H54 (cell line): ENCODE measurements around the gene LPP.
"Not testable (repeated sequence)": the region's sequence is repeated elsewhere in the genome, so short reads cannot be mapped to it uniquely, and the experiment has no call there.

ENCODE experiments used
- DNase-seq: peaks from one replicate; pipeline ENCODE4 v3.0.0; 2011; ENCODE audit warnings: low spot score, mixed read lengths; ENCODE audit not compliant: insufficient read length
- FAIRE-seq: peaks from 3 replicates; lab custom pipeline; 2011; peaks lifted over from hg19 to GRCh38; lab: Jason Lieb, UNC
- POLR2A ChIP-seq: IDR thresholded peaks from 2 replicates; pipeline ENCODE4 v1.6.1; 2011; ENCODE audit warnings: low read depth, mild to moderate bottlenecking, low read length

Gene LPP

GRCh38 chr3:188421151-188421821, 267.3 kb downstream of the LPP start:
- DNase-seq (no peak), FAIRE-seq (peak; percentile 95)
- TF ChIP-seq POLR2A = no peak

- TF ChIP-seq POLR2A = no peak
- FAIRE-seq (no peak), DNase-seq (no peak)
These were observed 268.0 kb downstream of the LPP start for GRCh38 chr3:188421836-188422540.

DNA sequence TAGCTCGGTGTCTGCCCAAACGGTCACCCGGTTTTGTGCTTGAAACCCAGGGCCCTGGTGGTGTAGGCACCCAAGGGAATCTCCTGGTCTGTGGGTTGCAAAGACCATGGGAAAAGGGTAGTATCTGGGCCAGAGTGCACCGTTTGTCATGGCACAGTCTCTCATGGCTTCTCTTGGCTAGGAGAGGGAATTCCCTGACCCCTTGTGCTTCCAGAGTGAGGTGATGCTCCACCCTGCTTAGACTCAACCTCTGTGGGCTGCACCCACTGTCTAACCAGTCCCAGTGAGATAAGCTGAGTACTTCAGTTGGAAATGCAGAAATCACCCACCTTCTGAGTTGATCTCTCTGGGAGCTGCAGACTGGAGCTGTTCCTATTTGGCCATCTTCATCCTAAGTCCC, 274.0 kb downstream of the LPP start:
- not testable (repeated sequence) for DNase-seq

GRCh38 chr3:188431040-188431439, 277.1 kb downstream of the LPP start:
- DNase-seq (no peak), FAIRE-seq (no peak)
- no peak for TF ChIP-seq POLR2A

More for the DNA sequence above, 274.0 kb downstream of the LPP start:
- FAIRE-seq = not testable (repeated sequence)

GRCh38 chr3:188431553-188431952, 277.6 kb downstream of the LPP start:
- FAIRE-seq (peak; percentile 85), DNase-seq (no peak)
- TF ChIP-seq POLR2A = no peak

GRCh38 chr3:188432802-188433520, 279.0 kb downstream of the LPP start:
- TF ChIP-seq POLR2A = no peak
- DNase-seq (no peak), FAIRE-seq (no peak)

DNA sequence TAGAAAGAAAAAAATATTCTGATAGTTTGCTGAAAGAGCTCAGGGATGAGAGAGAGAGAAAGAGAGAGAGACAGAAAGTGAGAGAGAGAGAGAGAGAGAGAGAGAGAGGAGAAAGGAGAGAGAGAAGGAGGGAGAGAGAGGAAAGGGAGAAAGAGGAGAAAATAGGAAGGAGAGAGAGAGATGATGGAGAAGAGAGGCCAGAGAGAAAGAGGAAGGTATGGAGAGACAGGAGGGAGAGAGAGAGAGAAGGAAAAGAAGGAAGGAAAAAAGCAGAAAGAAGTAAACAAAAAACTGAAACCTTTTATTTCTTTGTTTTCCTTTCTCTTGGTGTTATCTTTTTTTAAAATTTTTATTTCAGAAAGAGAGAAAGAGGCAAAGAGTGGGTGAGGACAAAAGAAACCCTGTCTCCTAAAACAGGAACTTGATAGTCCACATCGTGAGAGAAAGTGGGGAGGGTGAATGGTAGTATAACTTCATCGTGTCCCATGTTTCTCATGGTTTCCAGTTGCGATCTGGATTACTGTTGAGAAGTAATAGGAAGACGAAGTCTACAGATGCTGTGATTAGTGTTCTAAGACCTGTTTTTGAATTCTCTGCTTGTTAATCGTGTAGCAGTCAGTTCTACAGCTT, 279.7 kb downstream of the LPP start:
- DNase-seq (no peak), FAIRE-seq (peak; percentile 50)
- TF ChIP-seq POLR2A = no peak

GRCh38 chr3:188434594-188434993, 280.6 kb downstream of the LPP start:
- DNase-seq (no peak), FAIRE-seq (no peak)
- no peak for TF ChIP-seq POLR2A

DNA sequence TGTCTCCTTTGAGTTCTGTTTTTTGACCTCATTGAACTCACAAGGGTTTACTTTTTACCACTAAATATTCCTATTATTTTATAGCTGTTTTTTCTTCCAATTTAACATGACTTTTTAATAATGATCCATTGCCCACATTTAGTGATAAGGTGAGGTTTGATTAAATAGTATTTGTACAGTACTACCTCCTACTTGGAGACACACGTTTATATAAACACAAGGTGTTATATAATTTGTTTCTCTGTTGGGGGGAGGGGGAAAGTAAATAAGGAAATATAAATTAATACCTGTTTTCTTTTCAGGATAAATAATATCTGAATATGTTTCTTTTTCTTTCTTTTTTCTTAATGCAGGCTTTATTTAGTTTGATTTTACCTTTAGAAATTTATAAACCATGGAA, 281.3 kb downstream of the LPP start:
- FAIRE-seq (no peak), DNase-seq (no peak)
- no peak for TF ChIP-seq POLR2A

GRCh38 chr3:188437926-188438325, 284.0 kb downstream of the LPP start:
- DNase-seq = no peak
- no peak for TF ChIP-seq POLR2A
- FAIRE-seq = peak; percentile 48

DNA sequence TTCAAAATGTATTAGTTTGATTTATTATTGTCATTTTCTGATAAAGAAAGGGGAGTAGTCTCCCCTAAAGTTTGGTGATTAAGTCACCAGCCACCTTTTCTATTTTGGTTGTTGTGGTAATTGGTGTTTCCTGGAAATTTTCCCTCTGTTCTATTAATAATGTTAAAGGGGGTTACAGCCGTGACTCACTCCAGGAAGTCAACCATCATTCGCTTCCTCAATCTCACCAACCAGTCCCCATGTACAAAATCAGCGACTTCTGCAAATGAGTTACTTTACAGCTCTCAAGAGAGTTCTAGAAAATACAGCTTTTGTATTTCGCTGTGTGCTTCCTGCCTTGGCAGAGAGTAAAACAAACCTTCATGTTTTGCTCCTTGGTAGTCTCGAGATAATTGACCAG, 285.1 kb downstream of the LPP start:
- DNase-seq (no peak), FAIRE-seq (peak; percentile 38)
- TF ChIP-seq POLR2A = no peak

GRCh38 chr3:188440340-188440972, 286.5 kb downstream of the LPP start:
- no peak for TF ChIP-seq POLR2A
- DNase-seq (no peak), FAIRE-seq (no peak)

- FAIRE-seq = no peak
- TF ChIP-seq POLR2A = no peak
These were observed 288.5 kb downstream of the LPP start for GRCh38 chr3:188442430-188442829.

DNA sequence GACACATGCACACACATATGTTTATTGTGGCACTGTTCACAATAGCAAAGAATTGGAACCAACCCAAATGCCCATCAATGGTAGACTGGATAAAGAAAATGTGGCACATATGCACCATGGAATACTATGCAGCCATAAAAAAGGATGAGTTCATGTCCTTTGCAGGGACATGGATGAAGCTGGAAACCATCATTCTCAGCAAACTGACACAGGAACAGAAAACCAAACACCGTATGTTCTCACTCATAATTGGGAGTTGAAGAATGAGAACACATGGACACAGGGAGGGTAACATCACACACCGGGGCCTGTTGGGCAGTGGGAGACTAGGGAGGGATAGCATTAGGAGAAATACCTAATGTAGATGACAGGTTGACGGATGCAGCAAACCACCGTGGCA, 291.2 kb downstream of the LPP start:
- DNase-seq, FAIRE-seq: not testable (repeated sequence)

More at GRCh38 chr3:188442430-188442829, 288.5 kb downstream of the LPP start:
- DNase-seq = no peak
